H1 (cell line): ENCODE measurements around the gene YTHDC2. TPM values are rescaled to one million over a fixed set of nuclear protein-coding genes. Genes with fewer than 3 reads are reported as not detected.

Experiments used
- CTCF ChIA-PET: fragments of 300-600 bp; sonication (Branson Sonifier 250); formaldehyde crosslinking; loops from one replicate; lab custom pipeline; 2021; ENCODE audit not compliant: partially characterized antibody; lab: Charles Lee
- POLR2A ChIA-PET: fragments of 300-600 bp; sonication (Branson Sonifier 250); formaldehyde crosslinking; loops from one replicate; lab custom pipeline; 2021; ENCODE audit warnings: inconsistent platforms; ENCODE audit not compliant: partially characterized antibody; lab: Charles Lee
- DNase-seq, 2 experiments: peaks; one replicate each; pipeline versions ENCODE4 v3.0.0 to v3.0.0-alpha.2; 2010 to 2022; ENCODE audit warnings: low spot score in 2 of 2, low read depth in 1 of 2, mixed read lengths in 1 of 2
- FAIRE-seq: peaks from 2 replicates; lab custom pipeline; 2011; peaks lifted over from hg19 to GRCh38; lab: Jason Lieb, UNC
- H2AFZ ChIP-seq: 2 replicates; pipeline ENCODE4 v1.8.1; 2012; ENCODE audit warnings: low read length, inconsistent platforms
- H2AK5ac ChIP-seq: 2 replicates; pipeline ENCODE4 v1.6.1; 2013; ENCODE audit warnings: low read depth, low read length
- H2BK120ac ChIP-seq: replicated peaks from 2 replicates; pipeline ENCODE3; 2013; ENCODE audit warnings: low read depth, low read length, inconsistent platforms
- H2BK12ac ChIP-seq: 2 replicates; pipeline ENCODE4 v1.6.1; 2013; ENCODE audit warnings: low read depth, low read length
- H2BK15ac ChIP-seq: 2 replicates; pipeline ENCODE4 v1.6.1; 2013; ENCODE audit warnings: low read length
- H2BK20ac ChIP-seq: 2 replicates; pipeline ENCODE4 v1.6.1; 2013; ENCODE audit warnings: low read length
- H2BK5ac ChIP-seq: 2 replicates; pipeline ENCODE4 v1.6.1; 2013; ENCODE audit warnings: low read depth, low read length
- H3K14ac ChIP-seq: 2 replicates; pipeline ENCODE4 v1.6.1; 2013; ENCODE audit warnings: inconsistent platforms; ENCODE audit not compliant: insufficient read length
- H3K18ac ChIP-seq: 2 replicates; pipeline ENCODE4 v1.6.1; 2013; ENCODE audit warnings: low read length; ENCODE audit errors: extremely low read depth
- H3K23ac ChIP-seq: 2 replicates; pipeline ENCODE4 v1.6.1; 2013; ENCODE audit warnings: inconsistent platforms; ENCODE audit not compliant: insufficient read length
- H3K23me2 ChIP-seq: 2 replicates; pipeline ENCODE4 v1.6.1; 2013; ENCODE audit warnings: low read depth, low read length
- H3K27ac ChIP-seq: 2 replicates; pipeline ENCODE4 v1.6.1; 2011; ENCODE audit warnings: low read depth, low read length, inconsistent platforms
- H3K27me3 ChIP-seq, 4 experiments: replicated peaks in 1 of 4; 1 replicate in 1 of 4; 2 replicates in 3 of 4; pipeline versions ENCODE4 v1.6.1 to v1.8.1; 2011 to 2013; ENCODE audit warnings: low read length in 3 of 4, mild to moderate bottlenecking in 3 of 4, inconsistent platforms in 2 of 4, mixed read lengths in 2 of 4, moderate library complexity in 1 of 4; ENCODE audit not compliant: control insufficient read depth in 3 of 4, insufficient read depth in 3 of 4; ENCODE audit errors: extremely low read depth in 1 of 4
- H3K36me3 ChIP-seq, 4 experiments: 2 replicates each; pipeline versions ENCODE4 v1.6.1 to v1.8.1; 2011 to 2013; ENCODE audit warnings: mild to moderate bottlenecking in 4 of 4, low read length in 3 of 4, moderate library complexity in 2 of 4, control low read depth in 1 of 4, inconsistent platforms in 1 of 4; ENCODE audit not compliant: insufficient read depth in 4 of 4, control insufficient read depth in 2 of 4
- H3K4ac ChIP-seq: replicated peaks from 2 replicates; pipeline ENCODE3; 2013; ENCODE audit warnings: low read length, low read depth, mixed read lengths, inconsistent platforms; ENCODE audit not compliant: insufficient read length
- H3K4me1 ChIP-seq, 4 experiments: replicated peaks in 1 of 4; 1 replicate in 1 of 4; 2 replicates in 3 of 4; pipeline versions ENCODE4 v1.6.1 to v1.8.1; 2011 to 2013; ENCODE audit warnings: low read length in 3 of 4, inconsistent platforms in 2 of 4, mixed read lengths in 1 of 4; ENCODE audit not compliant: insufficient read depth in 4 of 4, control insufficient read depth in 3 of 4
- H3K4me2 ChIP-seq, 2 experiments: 2 replicates each; pipeline versions ENCODE4 v1.6.1 to v1.8.1; 2011 to 2013; ENCODE audit warnings: low read depth in 2 of 2, low read length in 2 of 2, control low read depth in 1 of 2, inconsistent platforms in 1 of 2, mild to moderate bottlenecking in 1 of 2; ENCODE audit not compliant: insufficient read depth in 1 of 2
- H3K4me3 ChIP-seq, 4 experiments: fragments of 200-600, 300-600 bp in 1 of 4; sonication (generic), shearing (Covaris generic), sonication (Bioruptor Twin) in 1 of 4; 2 replicates each; pipeline versions ENCODE4 v1.5.1 to v1.8.1; 2011 to 2016; ENCODE audit warnings: low read length in 4 of 4, low read depth in 3 of 4, control low read depth in 2 of 4, inconsistent platforms in 2 of 4, mild to moderate bottlenecking in 2 of 4, mixed read lengths in 1 of 4, moderate library complexity in 1 of 4; ENCODE audit not compliant: insufficient read depth in 2 of 4; ENCODE audit errors: extremely low read depth in 1 of 4
- H3K56ac ChIP-seq: replicated peaks from 2 replicates; pipeline ENCODE3; 2013; ENCODE audit warnings: low read depth, mild to moderate bottlenecking, mixed read lengths, low read length, inconsistent platforms; ENCODE audit not compliant: insufficient read length
- H3K79me1 ChIP-seq: 2 replicates; pipeline ENCODE4 v1.6.1; 2013; ENCODE audit warnings: low read depth, low read length, control low read depth
- H3K79me2 ChIP-seq, 2 experiments: 2 replicates each; pipeline versions ENCODE4 v1.6.1 to v1.8.1; 2012 to 2013; ENCODE audit warnings: low read length in 2 of 2, mild to moderate bottlenecking in 2 of 2, inconsistent platforms in 1 of 2; ENCODE audit not compliant: insufficient read depth in 2 of 2, control insufficient read depth in 1 of 2
- H3K9ac ChIP-seq, 4 experiments: replicated peaks in 1 of 4; 1 replicate in 1 of 4; 2 replicates in 3 of 4; pipeline versions ENCODE4 v1.6.1 to v1.8.1; 2011 to 2013; ENCODE audit warnings: low read depth in 3 of 4, low read length in 3 of 4, control low read depth in 2 of 4, mild to moderate bottlenecking in 2 of 4, moderate library complexity in 2 of 4, inconsistent platforms in 1 of 4; ENCODE audit errors: extremely low read depth in 1 of 4
- H3K9me3 ChIP-seq, 2 experiments: 2 replicates each; pipeline versions ENCODE4 v1.6.1 to v1.8.1; 2012 to 2013; ENCODE audit warnings: mild to moderate bottlenecking in 2 of 2, moderate library complexity in 2 of 2, control low read depth in 1 of 2, inconsistent platforms in 1 of 2, low read depth in 1 of 2, low read length in 1 of 2, mixed read lengths in 1 of 2; ENCODE audit not compliant: insufficient read depth in 2 of 2
- H4K20me1 ChIP-seq, 2 experiments: replicated peaks in 1 of 2; 2 replicates each; pipeline versions ENCODE3 to v1.8.1; 2011 to 2013; ENCODE audit warnings: inconsistent platforms in 2 of 2, low read length in 2 of 2, mild to moderate bottlenecking in 1 of 2; ENCODE audit not compliant: insufficient read depth in 2 of 2, control insufficient read depth in 1 of 2
- H4K5ac ChIP-seq: 2 replicates; pipeline ENCODE4 v1.6.1; 2013; ENCODE audit warnings: low read length, low read depth, mixed read lengths, inconsistent platforms; ENCODE audit not compliant: insufficient read length
- H4K8ac ChIP-seq: 2 replicates; pipeline ENCODE4 v1.8.0; 2013; ENCODE audit warnings: mild to moderate bottlenecking, moderate library complexity, low read length, inconsistent platforms; ENCODE audit not compliant: insufficient read depth; ENCODE audit errors: extremely low read depth
- H4K91ac ChIP-seq: replicated peaks from 2 replicates; pipeline ENCODE3; 2013; ENCODE audit warnings: low read length, mixed read lengths, inconsistent platforms; ENCODE audit not compliant: insufficient read length
- CEBPB ChIP-seq: IDR thresholded peaks from 2 replicates; pipeline ENCODE4 v1.6.1; 2012; ENCODE audit warnings: low read depth, low read length
- CHD1 ChIP-seq: IDR thresholded peaks from 2 replicates; pipeline ENCODE4 v1.6.1; 2012; ENCODE audit warnings: low read depth, low read length, improper control_type of control experiment
- CHD2 ChIP-seq: IDR thresholded peaks from 2 replicates; pipeline ENCODE4 v1.6.1; 2012; ENCODE audit warnings: low read length, improper control_type of control experiment
- CTBP2 ChIP-seq: IDR thresholded peaks from 2 replicates; pipeline ENCODE4 v1.7.0; 2011; ENCODE audit warnings: borderline replicate concordance, mild to moderate bottlenecking, moderate library complexity, mixed read lengths, low read length; ENCODE audit not compliant: insufficient read depth, insufficient read length
- NRF1 ChIP-seq: IDR thresholded peaks from 2 replicates; pipeline ENCODE4 v1.6.1; 2011; ENCODE audit warnings: mild to moderate bottlenecking, low read depth, low read length, improper control_type of control experiment
- RAD21 ChIP-seq, 2 experiments: IDR thresholded peaks in 1 of 2; conservative IDR thresholded peaks in 1 of 2; 2 replicates each; pipeline ENCODE4 v1.6.1; 2011; ENCODE audit warnings: low read depth in 2 of 2, low read length in 2 of 2, improper control_type of control experiment in 1 of 2, inconsistent platforms in 1 of 2, mild to moderate bottlenecking in 1 of 2, moderate library complexity in 1 of 2
- RXRA ChIP-seq: IDR thresholded peaks from 2 replicates; pipeline ENCODE4 v1.6.1; 2011; ENCODE audit warnings: low read depth, mild to moderate bottlenecking, low read length, moderate library complexity; ENCODE audit not compliant: insufficient read depth
- TAF1 ChIP-seq: IDR thresholded peaks from 2 replicates; pipeline ENCODE4 v1.6.1; 2011; ENCODE audit warnings: mild to moderate bottlenecking, low read depth, low read length
- TCF12 ChIP-seq: IDR thresholded peaks from 2 replicates; pipeline ENCODE4 v1.6.1; 2011; ENCODE audit warnings: low read depth, mild to moderate bottlenecking, low read length
- TEAD4 ChIP-seq: IDR thresholded peaks from 2 replicates; pipeline ENCODE4 v1.6.1; 2012; ENCODE audit warnings: low read depth, low read length, inconsistent platforms, mixed read lengths
- WGBS, 2 experiments: shearing (Covaris generic) in 1 of 2; methylation state at CpG; one replicate each; pipeline versions ENCODE4 v1.1.6 to v1.1.7; 2013 to 2015; ENCODE audit warnings: low lambda C conversion rate in 2 of 2, mixed read lengths in 2 of 2, inconsistent platforms in 1 of 2, low coverage in 1 of 2, missing lambda C conversion rate in 1 of 2; ENCODE audit not compliant: insufficient replicate concordance in 2 of 2, insufficient coverage in 1 of 2, insufficient read length in 1 of 2; ENCODE audit errors: extremely low coverage in 1 of 2, missing lambda C conversion rate in 1 of 2; 5-methylcytosine and 5-hydroxymethylcytosine counted together
- polyA plus RNA-seq, 7 experiments: library from polyadenylated mRNA; depleted of rRNA in 3 of 7; stranded (reverse) in 5 of 7; unstranded in 2 of 7; fragments of >200 nt in 5 of 7; fragments of 200-250 nt in 2 of 7; gene quantifications; 1 replicate in 5 of 7; 2 replicates in 1 of 7; 4 replicates in 1 of 7; pipeline versions ENCODE4 v1.2.1 to v1.2.3, GENCODE V29; 2011 to 2013; ENCODE audit warnings: missing spikeins in 2 of 7, mixed read lengths in 2 of 7
- total RNA-seq: library from RNA; stranded (reverse); fragmentation: NEBNext Ultra II Directional; extraction: Animal tissue kit (Norgen Biotek cat#: 25700); gene quantifications from 2 replicates; pipeline ENCODE4 v1.2.1, GENCODE V29; 2021
- TF ChIP-seq, protein P1 (sequence below): IDR thresholded peaks from 2 replicates; pipeline ENCODE4 v1.6.1; 2012; ENCODE audit warnings: inconsistent platforms
- TF ChIP-seq, protein P2 (sequence below), 3 experiments: IDR thresholded peaks; 1 replicate in 2 of 3; 2 replicates in 1 of 3; pipeline versions ENCODE4 v1.5.1 to v1.6.1; 2011; ENCODE audit warnings: low read length in 3 of 3, mild to moderate bottlenecking in 3 of 3, inconsistent platforms in 2 of 3, low read depth in 1 of 3, moderate library complexity in 1 of 3; ENCODE audit not compliant: insufficient read depth in 1 of 3; ENCODE audit errors: control extremely low read depth in 1 of 3

YTHDC2 gene
- total and polyA plus RNA-seq, 2 of the 8 experiments (the other 6 are each of a cell fraction or from before 2014, with no cell fraction given) = 4.3 to 20.1 TPM

DNA sequence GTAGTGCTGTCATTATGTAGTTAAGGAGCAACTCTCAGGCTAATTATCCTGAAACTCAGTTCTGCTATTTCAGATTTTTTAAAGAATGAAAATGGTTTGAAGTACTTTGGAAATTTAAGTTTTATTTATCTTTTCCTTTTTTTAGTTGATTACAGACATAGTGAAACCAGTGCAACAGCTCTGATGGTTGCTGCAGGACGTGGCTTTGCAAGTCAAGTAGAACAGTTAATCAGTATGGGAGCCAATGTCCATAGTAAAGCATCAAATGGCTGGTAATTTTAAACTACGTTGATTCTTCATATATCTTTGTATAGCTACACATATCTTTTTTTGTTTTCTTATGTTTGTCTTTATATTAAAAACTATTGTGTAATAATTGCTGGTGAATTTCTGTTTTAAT lies 34.9 kb downstream of the YTHDC2 start:
- DNase-seq = no peak
- CTCF ChIA-PET = no interaction called here
- H2BK12ac ChIP-seq = no peak overlapping the region
- no peak overlapping the region for H3K27ac ChIP-seq
- no peak overlapping the region for H2BK15ac ChIP-seq
- POLR2A ChIA-PET = no interaction called here
- no peaks in the 10 kb centered on the region for H3K4me1 ChIP-seq
- H2AFZ ChIP-seq = no peak overlapping the region
- H2BK5ac ChIP-seq = no peak overlapping the region
- no peak overlapping the region for H2AK5ac ChIP-seq
- no peaks in the 10 kb centered on the region; the same call in 1 of the 2 replicates for H3K23me2 ChIP-seq
- H4K5ac ChIP-seq = no peak overlapping the region
- H2BK120ac ChIP-seq = no peak overlapping the region
- peaks cover 0 to 35% (median 2%) of the 10 kb centered on the region in 4 experiments; a peak in 3 of 8 replicates for H3K36me3 ChIP-seq
- H3K9me3 ChIP-seq = no peaks in the 10 kb centered on the region
- no peak overlapping the region for H3K4me2 ChIP-seq
- no peak for FAIRE-seq
- H4K8ac ChIP-seq = no peak overlapping the region
- no peaks in the 10 kb centered on the region for H3K79me1 ChIP-seq
- 90% methylated on average over 2 of the region's 2 CpGs; no CpG with 5 or more reads in 1 of the 2 experiments for WGBS, 2 experiments
- no peaks in the 10 kb centered on the region for H3K27me3 ChIP-seq
- no peaks in the 10 kb centered on the region for H4K20me1 ChIP-seq
- no peak overlapping the region for H2BK20ac ChIP-seq
- H3K18ac ChIP-seq = no peak overlapping the region
- no peak overlapping the region for H3K4me3 ChIP-seq
- H4K91ac ChIP-seq = no peak overlapping the region
- H3K56ac ChIP-seq = no peak overlapping the region
- no peak overlapping the region for H3K23ac ChIP-seq
- H3K9ac ChIP-seq = no peak overlapping the region
- no peak overlapping the region for H3K14ac ChIP-seq
- no peak overlapping the region for H3K4ac ChIP-seq
- no peaks in the 10 kb centered on the region for H3K79me2 ChIP-seq
- no peak for TF ChIP-seq CHD1
- no peak for TF ChIP-seq CEBPB
- TF ChIP-seq RAD21 (IDR thresholded peaks at IDR 0.05 in 1 of 2, conservative IDR thresholded peaks at IDR 0.05 in 1 of 2; ENCODE audit: low read depth in 2 of 2, low read length in 2 of 2) = no peak
- TF ChIP-seq RXRA = no peak
- TF ChIP-seq CTBP2 = no peak
- TF ChIP-seq, protein P1, sequence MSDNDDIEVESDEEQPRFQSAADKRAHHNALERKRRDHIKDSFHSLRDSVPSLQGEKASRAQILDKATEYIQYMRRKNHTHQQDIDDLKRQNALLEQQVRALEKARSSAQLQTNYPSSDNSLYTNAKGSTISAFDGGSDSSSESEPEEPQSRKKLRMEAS = no peak
- no peak for TF ChIP-seq TCF12
- TF ChIP-seq NRF1 = no peak
- TF ChIP-seq, protein P2, sequence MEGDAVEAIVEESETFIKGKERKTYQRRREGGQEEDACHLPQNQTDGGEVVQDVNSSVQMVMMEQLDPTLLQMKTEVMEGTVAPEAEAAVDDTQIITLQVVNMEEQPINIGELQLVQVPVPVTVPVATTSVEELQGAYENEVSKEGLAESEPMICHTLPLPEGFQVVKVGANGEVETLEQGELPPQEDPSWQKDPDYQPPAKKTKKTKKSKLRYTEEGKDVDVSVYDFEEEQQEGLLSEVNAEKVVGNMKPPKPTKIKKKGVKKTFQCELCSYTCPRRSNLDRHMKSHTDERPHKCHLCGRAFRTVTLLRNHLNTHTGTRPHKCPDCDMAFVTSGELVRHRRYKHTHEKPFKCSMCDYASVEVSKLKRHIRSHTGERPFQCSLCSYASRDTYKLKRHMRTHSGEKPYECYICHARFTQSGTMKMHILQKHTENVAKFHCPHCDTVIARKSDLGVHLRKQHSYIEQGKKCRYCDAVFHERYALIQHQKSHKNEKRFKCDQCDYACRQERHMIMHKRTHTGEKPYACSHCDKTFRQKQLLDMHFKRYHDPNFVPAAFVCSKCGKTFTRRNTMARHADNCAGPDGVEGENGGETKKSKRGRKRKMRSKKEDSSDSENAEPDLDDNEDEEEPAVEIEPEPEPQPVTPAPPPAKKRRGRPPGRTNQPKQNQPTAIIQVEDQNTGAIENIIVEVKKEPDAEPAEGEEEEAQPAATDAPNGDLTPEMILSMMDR (IDR thresholded peaks at IDR 0.05; ENCODE audit: control extremely low read depth in 1 of 3, insufficient read depth in 1 of 3, low read depth in 1 of 3, low read length in 3 of 3) = no peak
- TF ChIP-seq TAF1 = no peak
- no peak for TF ChIP-seq TEAD4
- no peak for TF ChIP-seq CHD2
